Esophagus squamous epithelium (tissue), 4 donors: ENCODE measurements around the gene NACA.

Experiments
- POLR2A ChIP-seq, 4 donors: fragments of 450-650 bp; IDR thresholded peaks; one replicate each; pipeline ENCODE4 v1.6.1; 2017; ENCODE audit warnings: antibody characterized with exemption in 4 of 4, mild to moderate bottlenecking in 4 of 4, moderate library complexity in 3 of 4
- TF ChIP-seq, protein P1 (sequence below), 6 experiments: fragments of 450-650 bp in 4 of 6; fragments of 200-600 bp in 2 of 6; sonication (generic) in 2 of 6; IDR thresholded peaks; one replicate each; pipeline ENCODE4 v1.5.1; 2016 to 2019; ENCODE audit warnings: antibody characterized with exemption in 6 of 6, mild to moderate bottlenecking in 4 of 6, moderate library complexity in 4 of 6

DNA sequence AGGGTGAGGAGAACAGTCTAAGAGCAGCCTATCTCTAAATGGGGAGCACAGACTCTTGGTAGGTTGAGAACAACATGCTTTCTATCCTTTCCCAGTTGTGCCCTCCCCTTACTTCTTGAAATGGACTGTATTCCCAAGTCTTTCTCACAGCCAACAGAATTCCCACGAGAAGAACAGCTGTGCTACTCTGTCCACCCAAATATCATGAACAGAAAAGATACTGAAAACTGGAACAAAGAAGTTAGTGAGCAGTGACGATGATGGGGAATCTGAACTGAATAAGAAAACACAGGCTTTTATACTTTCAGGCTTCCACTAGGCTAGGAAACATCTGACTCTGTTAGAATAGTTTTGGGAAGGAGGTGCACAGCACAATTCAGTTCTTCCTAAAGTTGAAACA, 3.4 kb downstream of the NACA start:
- TF ChIP-seq, protein P1, sequence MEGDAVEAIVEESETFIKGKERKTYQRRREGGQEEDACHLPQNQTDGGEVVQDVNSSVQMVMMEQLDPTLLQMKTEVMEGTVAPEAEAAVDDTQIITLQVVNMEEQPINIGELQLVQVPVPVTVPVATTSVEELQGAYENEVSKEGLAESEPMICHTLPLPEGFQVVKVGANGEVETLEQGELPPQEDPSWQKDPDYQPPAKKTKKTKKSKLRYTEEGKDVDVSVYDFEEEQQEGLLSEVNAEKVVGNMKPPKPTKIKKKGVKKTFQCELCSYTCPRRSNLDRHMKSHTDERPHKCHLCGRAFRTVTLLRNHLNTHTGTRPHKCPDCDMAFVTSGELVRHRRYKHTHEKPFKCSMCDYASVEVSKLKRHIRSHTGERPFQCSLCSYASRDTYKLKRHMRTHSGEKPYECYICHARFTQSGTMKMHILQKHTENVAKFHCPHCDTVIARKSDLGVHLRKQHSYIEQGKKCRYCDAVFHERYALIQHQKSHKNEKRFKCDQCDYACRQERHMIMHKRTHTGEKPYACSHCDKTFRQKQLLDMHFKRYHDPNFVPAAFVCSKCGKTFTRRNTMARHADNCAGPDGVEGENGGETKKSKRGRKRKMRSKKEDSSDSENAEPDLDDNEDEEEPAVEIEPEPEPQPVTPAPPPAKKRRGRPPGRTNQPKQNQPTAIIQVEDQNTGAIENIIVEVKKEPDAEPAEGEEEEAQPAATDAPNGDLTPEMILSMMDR (IDR thresholded peaks at IDR 0.05) = no peak
- no peak for TF ChIP-seq POLR2A (IDR thresholded peaks at IDR 0.05)
